NCI-H2029 (cell line): ENCODE data around the gene PODN.

Experiments used
- DNase-seq: peaks from one replicate; lab custom pipeline; 2025; lab: John Stamatoyannopoulos, UW

Gene PODN

DNA sequence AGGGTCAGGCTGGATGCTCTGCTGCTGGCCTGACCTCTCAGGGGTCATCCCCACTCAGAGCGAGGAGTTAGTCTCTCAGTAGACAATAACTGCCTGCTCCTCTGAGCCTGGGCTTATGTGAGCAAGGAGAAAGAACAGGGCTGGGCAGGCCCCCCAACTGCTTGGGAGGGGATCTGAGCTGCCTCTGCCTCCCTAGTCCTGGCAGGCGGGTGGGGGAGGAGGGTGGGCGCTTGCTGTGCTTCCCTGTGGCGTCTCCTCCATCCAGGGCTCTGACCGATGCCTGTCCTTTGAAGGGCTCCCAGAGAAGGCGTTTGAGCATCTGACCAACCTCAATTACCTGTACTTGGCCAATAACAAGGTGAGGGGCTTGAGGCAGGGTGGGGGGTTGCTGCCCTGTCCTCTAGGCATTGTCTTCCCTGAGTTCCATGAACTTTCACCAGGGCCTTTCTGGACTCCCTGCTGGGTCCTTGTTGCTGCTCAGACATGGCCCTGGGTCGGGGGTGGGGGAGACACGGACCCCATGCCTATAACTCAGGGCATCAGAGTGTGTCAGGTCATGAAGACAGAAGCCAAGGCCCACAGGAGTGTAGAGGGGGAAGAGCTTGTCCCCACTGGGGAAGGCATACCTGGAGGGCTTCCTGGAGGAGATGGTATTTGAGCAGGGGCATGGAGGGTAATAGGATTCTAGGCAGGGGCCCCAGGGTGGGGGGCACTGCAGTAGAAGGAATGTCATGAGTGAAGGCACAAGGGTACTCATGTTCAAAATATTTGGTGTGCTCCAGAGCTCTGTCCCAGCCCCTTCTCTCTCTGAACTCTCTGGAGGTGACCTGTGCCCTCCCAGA, 12.5 kb downstream of the PODN start:
- no peak for DNase-seq

DNA sequence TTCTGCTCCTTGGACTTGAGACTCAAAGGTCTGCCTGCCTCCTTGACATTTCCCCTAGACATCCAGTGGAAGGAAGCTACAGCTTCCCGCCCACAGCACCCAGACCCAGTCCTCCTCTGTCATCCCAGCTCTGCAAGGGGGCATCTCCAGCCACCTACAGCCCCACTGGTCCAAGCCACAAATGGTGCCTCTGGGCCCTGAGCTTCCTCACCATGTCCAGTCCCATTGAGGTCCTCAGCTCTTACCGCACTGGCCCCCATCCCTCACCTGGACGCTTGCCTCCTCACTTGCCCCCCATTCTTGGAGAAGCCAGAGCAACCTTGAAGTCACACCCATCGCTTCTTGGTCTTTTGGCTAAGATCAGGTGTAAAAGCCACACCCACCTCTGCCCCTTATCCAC, 13.2 kb downstream of the PODN start:
- no peak for DNase-seq

GRCh38 chr1:53075761-53076163, 13.7 kb downstream of the PODN start:
- DNase-seq = no peak

GRCh38 chr1:53076165-53076564, 14.2 kb downstream of the PODN start:
- DNase-seq = no peak

- no peak for DNase-seq
Observed at GRCh38 chr1:53076721-53077598, 14.9 kb downstream of the PODN start.

DNA sequence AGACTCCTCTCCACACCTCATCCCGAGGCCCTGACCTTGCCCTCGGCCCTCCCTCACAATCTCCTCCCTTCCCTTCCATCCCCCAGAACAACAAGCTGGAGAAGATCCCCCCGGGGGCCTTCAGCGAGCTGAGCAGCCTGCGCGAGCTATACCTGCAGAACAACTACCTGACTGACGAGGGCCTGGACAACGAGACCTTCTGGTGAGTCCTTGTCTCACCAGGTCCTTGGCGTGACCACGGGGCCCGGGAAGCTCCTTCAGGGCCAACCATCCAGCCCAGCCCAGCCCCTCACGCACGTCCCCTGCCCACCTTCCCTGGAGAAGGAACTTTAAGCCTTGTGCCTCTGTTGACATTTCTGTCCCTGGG, 15.6 kb downstream of the PODN start:
- DNase-seq = no peak

DNA sequence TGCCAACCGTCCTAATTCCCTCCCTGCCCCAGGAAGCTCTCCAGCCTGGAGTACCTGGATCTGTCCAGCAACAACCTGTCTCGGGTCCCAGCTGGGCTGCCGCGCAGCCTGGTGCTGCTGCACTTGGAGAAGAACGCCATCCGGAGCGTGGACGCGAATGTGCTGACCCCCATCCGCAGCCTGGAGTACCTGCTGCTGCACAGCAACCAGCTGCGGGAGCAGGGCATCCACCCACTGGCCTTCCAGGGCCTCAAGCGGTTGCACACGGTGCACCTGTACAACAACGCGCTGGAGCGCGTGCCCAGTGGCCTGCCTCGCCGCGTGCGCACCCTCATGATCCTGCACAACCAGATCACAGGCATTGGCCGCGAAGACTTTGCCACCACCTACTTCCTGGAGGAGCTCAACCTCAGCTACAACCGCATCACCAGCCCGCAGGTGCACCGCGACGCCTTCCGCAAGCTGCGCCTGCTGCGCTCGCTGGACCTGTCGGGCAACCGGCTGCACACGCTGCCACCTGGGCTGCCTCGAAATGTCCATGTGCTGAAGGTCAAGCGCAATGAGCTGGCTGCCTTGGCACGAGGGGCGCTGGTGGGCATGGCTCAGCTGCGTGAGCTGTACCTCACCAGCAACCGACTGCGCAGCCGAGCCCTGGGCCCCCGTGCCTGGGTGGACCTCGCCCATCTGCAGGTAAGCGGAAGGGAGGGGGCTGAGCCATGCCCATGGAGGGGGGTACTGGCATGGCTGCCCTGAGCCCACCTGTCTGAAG, 16.5 kb downstream of the PODN start:
- DNase-seq = no peak

DNA sequence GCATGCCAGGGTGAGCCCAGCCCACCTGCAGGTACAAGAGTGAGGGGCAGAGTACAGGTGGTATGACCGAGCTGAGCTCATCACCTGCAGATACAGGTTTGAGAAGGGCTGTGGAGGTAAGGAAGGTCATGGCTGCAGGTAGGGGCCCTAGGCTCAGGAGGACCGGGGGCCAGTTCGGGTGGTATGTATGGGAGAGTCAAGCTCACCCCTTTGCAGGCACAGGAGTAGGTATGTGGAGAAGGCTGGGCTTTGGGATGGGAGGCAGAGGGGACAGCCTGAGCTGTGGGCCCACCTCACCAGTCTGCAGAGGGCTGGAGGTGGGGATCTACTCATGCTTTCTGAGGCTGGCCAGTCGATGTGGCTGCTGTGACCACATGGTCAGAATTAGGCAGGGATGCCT, 17.2 kb downstream of the PODN start:
- DNase-seq = no peak

DNA sequence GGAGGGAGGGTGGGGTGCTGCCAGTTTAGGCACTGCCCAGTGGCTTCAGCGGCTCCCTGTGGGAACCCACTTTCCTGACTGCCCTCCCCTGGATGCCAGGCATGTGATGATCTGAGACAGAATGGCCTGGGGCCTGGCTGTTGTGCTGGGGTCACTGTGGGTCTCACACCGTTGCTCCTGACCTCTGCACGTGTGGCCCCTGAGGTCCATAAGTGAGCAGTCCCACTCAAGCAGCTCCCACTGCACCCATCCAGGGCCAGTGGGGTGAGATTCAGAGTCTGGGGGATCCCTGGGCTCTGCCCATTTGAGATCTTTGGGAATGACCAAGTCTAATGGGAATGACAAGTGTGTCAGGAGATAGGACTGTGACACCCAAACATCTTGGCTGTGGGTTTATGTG, 18.0 kb downstream of the PODN start:
- DNase-seq = no peak

- no peak for DNase-seq
Observed at GRCh38 chr1:53080769-53081168, 18.8 kb downstream of the PODN start.

DNA sequence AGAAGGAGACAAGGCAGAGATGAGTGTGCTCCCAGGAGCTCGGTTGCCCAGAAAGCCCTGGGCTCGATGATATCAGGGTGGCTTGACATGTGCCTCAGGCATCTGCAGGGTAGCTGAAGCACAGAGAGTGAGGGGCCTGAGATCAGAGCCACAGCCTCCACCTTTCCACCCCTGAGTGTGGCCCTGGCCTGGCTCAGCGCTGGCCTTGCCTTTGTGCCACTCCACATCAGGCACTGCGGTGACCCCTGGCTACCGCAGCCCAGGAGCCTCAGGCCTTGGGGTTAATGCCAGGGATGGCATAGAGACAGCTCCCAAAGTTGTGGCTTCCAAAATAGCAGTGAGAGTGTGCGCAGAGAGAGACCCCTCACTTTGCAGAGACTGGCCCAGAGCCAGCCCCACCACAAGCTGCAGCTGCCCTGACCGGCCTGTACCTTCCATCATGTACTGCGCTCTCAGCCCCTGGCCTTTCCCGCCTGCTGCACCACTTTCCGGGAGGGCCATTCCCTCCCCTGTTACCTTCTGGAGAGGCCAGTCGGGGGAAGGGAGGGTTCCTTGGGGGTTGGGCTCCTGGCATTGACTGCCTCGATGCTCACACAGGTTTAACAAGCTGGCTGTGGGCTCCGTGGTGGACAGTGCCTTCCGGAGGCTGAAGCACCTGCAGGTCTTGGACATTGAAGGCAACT, 19.5 kb downstream of the PODN start:
- DNase-seq = no peak

DNA sequence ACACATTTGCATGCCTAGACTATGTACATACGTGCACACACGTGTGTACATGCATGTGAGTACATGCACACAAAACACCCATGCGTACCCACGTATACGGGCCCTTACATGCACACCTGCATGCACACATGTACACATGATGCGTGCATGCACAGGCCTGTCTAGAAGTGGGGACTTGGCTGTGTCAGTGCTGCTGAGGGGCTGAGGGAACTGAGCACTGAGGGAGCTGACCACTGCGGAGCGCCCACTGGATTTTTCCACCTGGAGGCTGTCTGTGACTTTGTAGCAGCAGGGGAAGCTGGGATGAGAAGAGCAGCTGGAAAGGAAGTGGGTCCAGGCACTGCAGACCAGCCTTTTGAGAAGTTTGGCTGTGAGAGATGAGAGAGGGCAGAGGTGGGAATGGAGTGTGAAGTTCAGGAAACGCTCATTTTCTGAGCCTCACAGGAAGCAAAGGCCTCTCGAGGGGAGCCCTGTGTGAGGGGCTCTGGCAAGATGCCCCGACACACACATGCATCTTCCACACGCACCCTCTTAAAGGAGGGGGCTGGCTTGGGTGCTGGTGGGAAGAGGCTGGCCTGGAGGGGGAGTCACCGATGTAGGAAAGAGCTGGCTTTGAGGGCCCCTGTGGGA, 20.9 kb downstream of the PODN start:
- no peak for DNase-seq

- DNase-seq = no peak
Observed at GRCh38 chr1:53083636-53084588, 21.9 kb downstream of the PODN start.

DNA sequence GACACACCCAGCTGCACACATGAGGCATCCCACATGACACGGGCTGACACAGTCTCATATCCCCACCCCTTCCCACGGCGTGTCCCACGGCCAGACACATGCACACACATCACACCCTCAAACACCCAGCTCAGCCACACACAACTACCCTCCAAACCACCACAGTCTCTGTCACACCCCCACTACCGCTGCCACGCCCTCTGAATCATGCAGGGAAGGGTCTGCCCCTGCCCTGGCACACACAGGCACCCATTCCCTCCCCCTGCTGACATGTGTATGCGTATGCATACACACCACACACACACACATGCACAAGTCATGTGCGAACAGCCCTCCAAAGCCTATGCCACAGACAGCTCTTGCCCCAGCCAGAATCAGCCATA, 22.6 kb downstream of the PODN start:
- DNase-seq = no peak

DNA sequence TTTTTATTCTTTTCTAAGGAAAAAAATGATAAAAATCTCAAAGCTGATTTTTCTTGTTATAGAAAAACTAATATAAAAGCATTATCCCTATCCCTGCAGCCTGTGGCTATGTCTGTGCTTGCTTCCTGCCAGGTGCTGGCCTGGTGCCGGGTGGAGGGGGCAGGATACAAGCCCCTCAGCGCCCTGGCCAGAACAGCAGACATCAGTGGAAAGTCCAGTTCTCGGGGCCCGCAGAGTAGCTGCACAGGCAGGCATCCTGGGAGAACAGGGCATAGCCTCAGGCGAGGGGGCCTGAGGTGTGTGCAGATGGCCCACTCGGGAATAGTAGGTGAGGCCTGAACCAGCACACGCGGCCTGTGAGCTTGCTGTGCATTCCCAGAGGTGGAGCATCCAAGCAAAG, 23.4 kb downstream of the PODN start:
- DNase-seq = no peak

DNA sequence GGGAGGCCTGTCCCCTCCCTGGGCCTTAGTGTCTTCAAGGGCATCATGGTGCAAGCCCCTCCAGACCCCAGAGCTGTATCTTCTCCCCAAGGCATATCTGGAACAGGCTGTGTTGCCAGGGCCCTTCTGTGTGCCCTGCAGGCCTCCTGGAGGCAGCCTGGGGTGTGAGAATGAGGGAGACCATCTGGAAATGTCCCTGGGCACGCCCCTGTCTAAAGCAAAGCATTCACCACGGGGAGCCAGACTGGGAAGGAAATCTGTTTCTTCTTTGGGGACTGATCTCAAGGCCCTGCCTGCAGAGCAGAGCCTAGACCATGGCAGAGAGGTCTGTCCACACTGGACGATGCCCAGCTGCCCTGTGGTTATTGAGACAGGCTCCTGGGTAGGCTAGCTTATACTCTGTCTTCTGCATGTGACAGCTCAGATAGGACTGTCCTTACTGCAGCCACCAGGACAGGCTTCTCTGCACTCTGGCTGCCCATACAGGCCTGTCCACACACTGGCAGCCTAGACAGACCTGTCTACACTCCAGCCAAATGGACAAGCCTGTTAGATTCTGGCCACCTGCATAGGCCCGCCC, 24.6 kb downstream of the PODN start:
- no peak for DNase-seq

DNA sequence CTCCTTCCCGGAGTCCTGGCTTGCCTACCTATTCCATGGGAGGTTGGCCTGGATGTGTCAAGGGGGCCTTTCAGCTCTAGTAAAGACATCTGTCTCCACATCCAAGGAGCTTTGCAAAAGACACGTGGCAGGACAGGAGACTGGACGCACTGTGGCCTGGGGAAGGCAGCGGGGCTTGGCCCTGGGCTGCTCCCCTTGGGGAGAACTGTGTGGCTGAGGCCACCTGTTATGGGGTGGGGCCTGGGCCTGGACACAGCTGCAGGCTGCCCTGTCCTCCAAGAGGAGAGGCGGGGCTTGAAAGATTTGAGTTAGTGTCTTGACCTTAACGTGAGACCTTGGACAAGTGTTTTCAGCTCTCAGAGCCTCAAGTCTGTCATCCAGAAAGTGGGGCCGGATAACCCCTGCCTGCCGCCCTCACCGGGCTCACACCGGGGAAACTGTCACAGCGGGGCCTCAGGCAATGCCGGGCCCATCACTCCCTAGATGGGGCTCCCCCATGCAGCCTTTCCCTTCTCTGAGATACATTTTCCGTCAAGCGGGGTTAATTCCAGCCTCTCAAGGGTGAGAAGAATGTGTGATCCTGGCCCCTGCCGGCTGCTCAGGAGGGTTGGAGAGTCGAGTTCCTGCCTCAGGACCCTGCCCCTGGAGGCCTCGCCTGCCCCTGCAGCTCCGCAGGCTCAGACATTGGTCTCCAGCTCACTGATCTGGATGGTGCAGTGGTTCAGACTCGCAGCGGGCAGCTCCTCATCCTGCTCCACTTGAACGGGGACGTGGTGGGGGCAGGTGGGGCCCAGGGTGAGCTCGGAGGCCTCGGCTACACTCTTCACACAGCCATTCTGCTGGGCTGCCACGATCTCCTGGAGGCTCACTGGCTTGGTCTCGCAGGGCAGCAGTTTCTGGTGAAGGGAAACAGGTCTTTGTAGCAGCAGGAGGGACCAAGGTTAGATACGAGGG, 25.6 kb downstream of the PODN start:
- DNase-seq = no peak

DNA sequence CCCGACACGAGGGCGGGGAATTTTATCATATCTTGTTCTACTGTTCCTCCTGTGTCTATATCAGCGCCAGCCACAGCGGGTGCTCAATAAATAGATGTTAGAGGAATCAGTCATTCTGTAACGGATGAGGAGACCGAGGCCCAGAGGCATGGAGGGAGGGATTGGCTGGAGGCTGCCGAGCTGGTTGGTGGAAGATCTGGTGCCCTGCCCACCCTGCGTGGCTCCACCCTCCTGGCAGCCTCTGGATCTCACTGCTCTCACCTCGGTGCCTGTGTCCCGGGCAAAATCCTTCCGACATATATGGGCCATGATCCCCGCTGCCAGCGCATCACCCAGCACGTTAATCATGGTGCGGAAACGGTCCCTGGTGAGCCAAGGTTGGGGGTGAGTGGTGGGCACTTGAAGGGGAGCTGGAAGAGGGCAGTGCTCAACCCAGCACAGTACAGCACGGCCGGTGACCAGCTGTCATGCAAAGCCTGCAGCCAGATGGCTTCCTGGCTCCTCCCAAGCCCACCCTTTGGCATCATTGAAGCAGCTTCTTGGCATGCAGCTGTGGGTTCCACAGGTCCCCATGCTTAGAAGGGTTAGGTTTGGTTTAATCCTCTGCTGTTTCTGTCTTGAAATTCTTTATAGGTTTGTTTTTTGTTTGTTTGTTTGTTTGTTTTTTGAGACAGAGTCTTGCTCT, 26.7 kb downstream of the PODN start:
- DNase-seq = no peak
